ENCODE results near the gene MGAT2.
"Not testable (repeated sequence)": the region's sequence is repeated elsewhere in the genome, so short reads cannot be mapped to it uniquely, and the experiment has no call there.

GRCh38 chr14:49657500-49657899 is 36.9 kb downstream of the MGAT2 start:
- TF ChIP-seq POLR2A, CTCF, EP300 (IDR thresholded peaks at IDR 0.05): not testable (repeated sequence)

Measured in ovary (tissue), 3 donors.